ENCODE results near the gene LRBA. TPM values are rescaled to one million over a fixed set of nuclear protein-coding genes. Genes with fewer than 3 reads are reported as not detected.

The LRBA gene
- total RNA-seq, 1 donor from 2014 or later, result 39.9 TPM

DNA sequence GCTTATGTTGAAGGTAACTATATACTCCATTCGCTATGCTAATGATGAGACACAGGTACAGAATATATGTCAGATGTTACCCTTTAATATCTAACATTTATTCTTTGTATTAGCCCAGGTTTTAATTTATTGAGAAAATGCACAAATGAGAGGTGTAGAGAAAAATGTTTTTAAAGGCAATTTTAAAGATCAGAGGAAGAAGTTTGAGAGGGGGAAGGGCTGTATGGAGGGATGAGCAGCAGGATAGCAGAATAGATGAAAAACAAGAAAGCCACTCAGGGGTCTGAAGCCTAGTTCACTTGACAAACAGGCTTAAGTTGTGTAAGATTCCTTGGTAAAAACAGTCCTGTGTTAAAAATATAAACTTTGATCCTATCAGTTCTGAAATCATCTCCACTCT is 429.5 kb downstream of the LRBA start:
- Histone ChIP-seq H3K9me3 (no peaks in the 10 kb centered on the region), H3K27me3 (no peaks in the 10 kb centered on the region), H3K4me3 (no peak overlapping the region), H3K27ac (no peak overlapping the region), H3K36me3 (peaks cover 4% of the 10 kb centered on the region), H3K4me1 (no peaks in the 10 kb centered on the region)
- ATAC-seq (no peak), DNase-seq (no peak)
- TF ChIP-seq, protein P1, sequence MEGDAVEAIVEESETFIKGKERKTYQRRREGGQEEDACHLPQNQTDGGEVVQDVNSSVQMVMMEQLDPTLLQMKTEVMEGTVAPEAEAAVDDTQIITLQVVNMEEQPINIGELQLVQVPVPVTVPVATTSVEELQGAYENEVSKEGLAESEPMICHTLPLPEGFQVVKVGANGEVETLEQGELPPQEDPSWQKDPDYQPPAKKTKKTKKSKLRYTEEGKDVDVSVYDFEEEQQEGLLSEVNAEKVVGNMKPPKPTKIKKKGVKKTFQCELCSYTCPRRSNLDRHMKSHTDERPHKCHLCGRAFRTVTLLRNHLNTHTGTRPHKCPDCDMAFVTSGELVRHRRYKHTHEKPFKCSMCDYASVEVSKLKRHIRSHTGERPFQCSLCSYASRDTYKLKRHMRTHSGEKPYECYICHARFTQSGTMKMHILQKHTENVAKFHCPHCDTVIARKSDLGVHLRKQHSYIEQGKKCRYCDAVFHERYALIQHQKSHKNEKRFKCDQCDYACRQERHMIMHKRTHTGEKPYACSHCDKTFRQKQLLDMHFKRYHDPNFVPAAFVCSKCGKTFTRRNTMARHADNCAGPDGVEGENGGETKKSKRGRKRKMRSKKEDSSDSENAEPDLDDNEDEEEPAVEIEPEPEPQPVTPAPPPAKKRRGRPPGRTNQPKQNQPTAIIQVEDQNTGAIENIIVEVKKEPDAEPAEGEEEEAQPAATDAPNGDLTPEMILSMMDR (IDR thresholded peaks at IDR 0.05), result no peak
- intact Hi-C loops (cut with DNase I), result no loop called here

DNA sequence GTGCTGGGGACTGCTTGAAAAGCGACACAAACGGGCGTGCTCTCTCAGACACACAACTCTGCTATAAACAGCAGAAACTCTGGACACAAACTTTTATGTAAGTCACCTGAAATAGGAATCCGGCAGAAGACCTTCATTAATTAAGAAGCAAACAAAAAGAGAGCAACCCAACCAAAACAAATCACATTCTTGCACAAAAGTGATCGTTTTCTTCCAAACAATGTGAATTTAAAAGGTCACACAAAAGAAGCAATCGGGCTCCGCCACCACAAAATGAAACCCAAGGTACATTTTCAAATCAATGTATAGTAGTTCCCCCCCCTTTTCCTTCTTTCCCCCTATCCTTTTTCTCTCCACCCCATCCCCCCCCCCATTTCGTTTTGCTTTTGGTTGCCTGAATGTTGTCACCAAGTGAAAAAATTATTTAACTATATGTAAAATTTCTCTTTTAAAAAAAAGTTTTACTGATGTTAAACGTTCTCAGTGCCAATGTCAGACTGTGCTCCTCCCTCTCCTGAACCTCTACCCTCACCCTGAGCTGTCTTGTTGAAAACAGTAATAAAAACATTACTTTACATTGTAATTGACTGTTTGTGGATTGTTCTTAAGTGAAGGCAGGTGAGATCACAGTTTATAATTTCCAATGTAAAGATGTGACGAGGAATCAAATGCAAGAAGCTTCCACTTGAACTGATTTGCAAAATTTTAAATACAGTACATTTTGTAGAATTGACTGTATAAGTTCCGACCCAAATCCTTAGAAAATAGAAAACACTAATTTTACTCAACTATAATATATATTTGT is 430.8 kb downstream of the LRBA start:
- Histone ChIP-seq H3K4me1 (no peaks in the 10 kb centered on the region), H3K9me3 (no peaks in the 10 kb centered on the region), H3K4me3 (no peak overlapping the region), H3K36me3 (no peaks in the 10 kb centered on the region), H3K27ac (no peak overlapping the region), H3K27me3 (no peaks in the 10 kb centered on the region)
- TF ChIP-seq, protein P1 (IDR thresholded peaks at IDR 0.05), result no peak
- intact Hi-C loops (cut with DNase I), result no loop called here
- ATAC-seq (no peak), DNase-seq (no peak)

DNA sequence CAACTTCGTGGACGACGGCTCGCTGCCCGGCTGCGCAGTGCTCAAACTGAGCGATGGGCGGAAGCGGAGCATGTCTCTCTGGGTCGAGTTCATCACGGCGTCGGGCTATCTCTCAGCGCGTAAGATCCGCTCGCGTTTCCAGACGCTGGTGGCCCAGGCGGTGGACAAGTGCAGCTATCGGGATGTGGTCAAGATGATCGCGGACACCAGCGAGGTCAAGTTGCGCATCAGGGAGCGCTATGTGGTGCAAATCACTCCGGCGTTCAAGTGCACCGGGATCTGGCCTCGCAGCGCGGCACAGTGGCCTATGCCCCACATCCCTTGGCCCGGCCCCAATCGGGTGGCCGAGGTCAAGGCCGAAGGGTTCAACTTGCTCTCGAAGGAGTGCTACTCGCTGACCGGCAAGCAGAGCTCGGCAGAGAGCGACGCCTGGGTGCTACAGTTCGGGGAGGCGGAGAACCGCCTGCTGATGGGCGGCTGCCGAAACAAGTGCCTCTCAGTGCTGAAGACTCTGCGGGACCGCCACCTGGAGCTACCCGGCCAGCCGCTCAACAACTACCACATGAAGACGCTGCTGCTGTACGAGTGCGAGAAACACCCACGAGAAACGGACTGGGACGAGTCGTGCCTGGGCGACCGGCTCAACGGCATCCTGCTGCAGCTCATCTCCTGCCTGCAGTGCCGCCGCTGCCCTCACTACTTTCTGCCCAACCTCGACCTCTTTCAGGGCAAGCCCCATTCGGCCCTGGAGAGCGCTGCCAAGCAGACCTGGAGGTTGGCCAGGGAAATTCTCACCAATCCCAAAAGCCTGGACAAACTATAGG is 431.6 kb downstream of the LRBA start:
- ATAC-seq (peak; percentile 35), DNase-seq (no peak)
- Histone ChIP-seq H3K4me1 (no peaks in the 10 kb centered on the region), H3K9me3 (no peaks in the 10 kb centered on the region), H3K27ac (no peak overlapping the region), H3K27me3 (no peaks in the 10 kb centered on the region), H3K4me3 (peak overlapping the region; percentile 26), H3K36me3 (no peaks in the 10 kb centered on the region)
- TF ChIP-seq, protein P1 (IDR thresholded peaks at IDR 0.05), result no peak
- intact Hi-C loops (cut with DNase I), result no loop called here

DNA sequence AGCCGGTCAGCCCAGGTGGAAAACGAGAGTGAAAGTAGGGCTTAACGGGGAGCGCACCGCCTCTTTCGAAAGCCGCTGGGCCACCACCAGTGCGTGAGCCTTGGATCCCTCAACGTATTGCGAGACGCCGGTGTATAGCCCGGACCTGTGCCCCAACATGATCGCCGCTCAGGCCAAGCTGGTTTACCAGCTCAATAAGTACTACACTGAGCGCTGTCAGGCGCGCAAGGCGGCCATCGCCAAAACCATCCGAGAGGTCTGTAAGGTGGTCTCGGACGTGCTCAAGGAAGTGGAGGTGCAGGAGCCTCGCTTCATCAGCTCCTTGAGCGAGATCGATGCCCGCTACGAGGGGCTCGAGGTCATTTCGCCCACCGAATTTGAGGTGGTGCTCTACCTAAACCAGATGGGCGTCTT is 432.2 kb downstream of the LRBA start:
- peak; percentile 17 for ATAC-seq
- intact Hi-C loops (cut with DNase I), result no loop called here
- Histone ChIP-seq H3K27ac (no peak overlapping the region), H3K36me3 (no peaks in the 10 kb centered on the region), H3K4me1 (no peaks in the 10 kb centered on the region), H3K4me3 (peak overlapping the region; percentile 26), H3K9me3 (no peaks in the 10 kb centered on the region), H3K27me3 (no peaks in the 10 kb centered on the region)
- TF ChIP-seq, protein P1 (IDR thresholded peaks at IDR 0.05), result no peak
- DNase-seq, result no peak

DNA sequence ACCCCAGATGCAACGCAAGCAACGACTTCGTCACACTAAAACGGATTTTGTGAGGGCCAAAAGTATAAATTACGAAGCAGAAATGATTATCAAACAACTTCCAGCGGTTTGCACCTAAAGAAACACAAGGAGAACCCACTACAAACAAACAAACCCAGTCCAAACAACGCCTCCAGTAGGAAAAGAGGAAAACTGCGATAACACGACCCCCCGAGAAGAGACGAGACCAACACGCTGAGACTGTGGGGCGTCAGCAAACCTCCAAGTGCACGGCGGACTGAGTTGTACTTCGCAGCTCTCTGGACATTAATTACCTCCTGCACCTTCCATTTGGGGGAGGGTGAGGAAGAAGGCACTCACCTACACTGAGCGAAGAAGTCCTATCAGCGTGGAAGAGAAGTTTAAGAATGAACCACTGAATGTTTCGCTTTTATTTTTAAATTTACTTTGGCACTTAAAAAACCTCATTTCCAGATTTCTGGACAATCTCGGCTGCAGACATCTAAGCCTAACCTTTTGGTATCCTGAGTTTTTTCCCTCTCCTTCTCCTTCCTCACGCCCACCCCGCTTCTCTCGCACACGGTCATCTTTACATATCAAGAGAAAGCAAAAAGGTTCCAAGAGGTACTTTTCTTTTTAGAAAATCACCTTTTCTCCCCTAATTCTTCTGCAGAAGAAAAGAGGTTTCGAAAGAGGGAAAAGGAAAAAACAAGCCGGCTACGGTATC is 432.8 kb downstream of the LRBA start, which contains the start of gene MAB21L2:
Gene MAB21L2 (plus strand): TSS at position 6 of the 727 bp plus-strand sequence. CDS start 879 bp downstream, outside the sequence.
- Histone ChIP-seq H3K27me3 (no peaks in the 10 kb centered on the region), H3K27ac (no peak within 1 kb of the TSS), H3K4me1 (no peaks in the 10 kb centered on the region), H3K36me3 (no peaks in the 10 kb centered on the region), H3K9me3 (no peaks in the 10 kb centered on the region), H3K4me3 (peak within 1 kb of the TSS; percentile 26)
- intact Hi-C loops (cut with DNase I), result no loop called here
- ATAC-seq (no peak), DNase-seq (no peak)
- TF ChIP-seq, protein P1 (IDR thresholded peaks at IDR 0.05), result no peak
